Coronary artery (tissue), 2 donors: Measurements from ENCODE around the gene PIGL.
A peak's percentile ranks its signal among the peaks of the same experiment; 100 is the strongest.

Experiments
- DNase-seq: peaks from one replicate; pipeline ENCODE4 v3.0.0-alpha.2; 2017; ENCODE audit warnings: low spot score
- H3K27ac ChIP-seq, 2 donors: fragments of 200-600 bp; sonication (generic); one replicate each; pipeline ENCODE4 v1.5.1; 2016 to 2019
- H3K4me3 ChIP-seq: fragments of 200-600 bp; sonication (generic); 2 replicates; pipeline ENCODE4 v1.5.1; 2016; ENCODE audit warnings: mild to moderate bottlenecking, moderate library complexity
- TF ChIP-seq, protein P1 (sequence below): fragments of 200-600 bp; sonication (generic); IDR thresholded peaks from one replicate; pipeline ENCODE4 v1.5.1; 2019; ENCODE audit warnings: antibody characterized with exemption

Gene PIGL

DNA sequence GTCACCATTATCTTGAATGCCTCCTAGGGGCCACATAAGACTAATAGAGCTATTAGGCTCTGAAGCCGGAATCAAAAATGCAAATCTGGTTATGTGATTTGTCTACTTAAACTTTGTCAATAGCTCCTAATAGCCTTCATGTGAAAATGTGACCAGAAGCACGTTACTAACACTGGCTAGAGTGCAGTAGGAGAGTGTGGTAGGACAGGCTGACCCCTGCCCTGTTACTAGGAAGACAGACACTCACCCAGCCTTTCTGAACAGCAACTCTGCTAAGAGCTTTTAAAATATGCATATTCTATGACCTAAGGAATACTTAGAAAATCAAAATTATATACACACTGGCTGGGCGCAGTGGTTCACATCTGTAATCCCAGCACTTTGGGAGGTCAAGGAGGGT, 110.0 kb downstream of the PIGL start:
- H3K27ac ChIP-seq: no peak overlapping the region
- no peak for DNase-seq
- no peak overlapping the region for H3K4me3 ChIP-seq
- TF ChIP-seq, protein P1, sequence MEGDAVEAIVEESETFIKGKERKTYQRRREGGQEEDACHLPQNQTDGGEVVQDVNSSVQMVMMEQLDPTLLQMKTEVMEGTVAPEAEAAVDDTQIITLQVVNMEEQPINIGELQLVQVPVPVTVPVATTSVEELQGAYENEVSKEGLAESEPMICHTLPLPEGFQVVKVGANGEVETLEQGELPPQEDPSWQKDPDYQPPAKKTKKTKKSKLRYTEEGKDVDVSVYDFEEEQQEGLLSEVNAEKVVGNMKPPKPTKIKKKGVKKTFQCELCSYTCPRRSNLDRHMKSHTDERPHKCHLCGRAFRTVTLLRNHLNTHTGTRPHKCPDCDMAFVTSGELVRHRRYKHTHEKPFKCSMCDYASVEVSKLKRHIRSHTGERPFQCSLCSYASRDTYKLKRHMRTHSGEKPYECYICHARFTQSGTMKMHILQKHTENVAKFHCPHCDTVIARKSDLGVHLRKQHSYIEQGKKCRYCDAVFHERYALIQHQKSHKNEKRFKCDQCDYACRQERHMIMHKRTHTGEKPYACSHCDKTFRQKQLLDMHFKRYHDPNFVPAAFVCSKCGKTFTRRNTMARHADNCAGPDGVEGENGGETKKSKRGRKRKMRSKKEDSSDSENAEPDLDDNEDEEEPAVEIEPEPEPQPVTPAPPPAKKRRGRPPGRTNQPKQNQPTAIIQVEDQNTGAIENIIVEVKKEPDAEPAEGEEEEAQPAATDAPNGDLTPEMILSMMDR: no peak

DNA sequence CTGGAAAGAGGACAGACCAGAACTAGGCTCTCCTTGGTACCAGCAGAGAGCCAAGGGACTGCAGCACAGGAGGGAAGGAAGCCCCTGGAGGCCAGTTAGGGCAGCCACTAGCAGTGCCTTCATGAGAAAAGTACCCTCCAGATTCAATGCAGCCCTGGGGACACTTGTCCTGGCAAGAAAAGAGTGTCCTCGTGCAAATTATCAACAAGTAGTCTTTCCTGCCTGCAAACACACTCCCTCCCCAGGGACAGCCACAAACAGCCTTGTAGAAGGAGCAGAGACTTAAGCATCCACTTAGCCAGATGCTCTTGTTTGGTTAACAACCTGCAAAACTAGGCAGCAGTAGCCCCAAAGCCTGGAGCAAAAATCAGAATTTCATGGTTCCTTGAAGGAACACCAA, 112.0 kb downstream of the PIGL start:
- Histone ChIP-seq H3K27ac (no peak overlapping the region), H3K4me3 (no peak overlapping the region)
- TF ChIP-seq, protein P1: no peak
- no peak for DNase-seq

DNA sequence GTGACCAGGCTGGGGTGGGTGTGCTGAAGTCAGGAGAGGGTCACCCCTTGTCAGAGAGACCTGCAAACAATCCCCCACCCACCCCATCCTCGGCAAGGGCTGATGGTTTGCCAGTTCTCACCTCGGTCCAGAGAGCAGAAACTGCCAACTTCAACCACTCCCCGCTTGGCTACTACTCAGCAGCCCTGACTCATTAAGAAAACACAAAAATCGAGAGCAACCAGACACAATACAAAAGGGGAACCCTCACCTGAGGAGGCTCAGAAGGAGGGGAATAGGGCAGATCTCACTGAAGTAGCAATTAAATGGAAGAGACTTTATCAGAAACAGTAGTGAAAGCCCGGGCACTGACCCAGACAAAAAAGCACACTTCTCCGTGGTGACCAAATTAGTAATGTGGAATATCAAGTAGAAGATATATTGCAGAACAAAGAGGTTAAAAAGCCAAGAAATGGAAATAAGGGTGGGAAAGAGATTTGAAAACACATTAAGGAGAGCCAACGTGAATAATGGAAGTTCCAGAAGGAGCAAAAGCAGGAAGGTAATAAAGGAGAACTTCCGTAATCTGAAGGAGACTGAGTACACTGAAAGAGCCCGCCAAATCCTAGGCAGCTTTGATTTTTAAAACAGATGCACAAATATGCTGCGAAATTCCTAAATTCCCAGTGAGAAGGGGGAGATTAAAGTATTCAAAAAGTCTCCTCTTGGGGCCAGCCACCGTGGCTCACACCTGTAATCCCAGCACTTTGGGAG, 112.7 kb downstream of the PIGL start:
- no peak overlapping the region for H3K27ac ChIP-seq
- TF ChIP-seq, protein P1: no peak
- no peak for DNase-seq
- H3K4me3 ChIP-seq: peak overlapping the region; percentile 44

DNA sequence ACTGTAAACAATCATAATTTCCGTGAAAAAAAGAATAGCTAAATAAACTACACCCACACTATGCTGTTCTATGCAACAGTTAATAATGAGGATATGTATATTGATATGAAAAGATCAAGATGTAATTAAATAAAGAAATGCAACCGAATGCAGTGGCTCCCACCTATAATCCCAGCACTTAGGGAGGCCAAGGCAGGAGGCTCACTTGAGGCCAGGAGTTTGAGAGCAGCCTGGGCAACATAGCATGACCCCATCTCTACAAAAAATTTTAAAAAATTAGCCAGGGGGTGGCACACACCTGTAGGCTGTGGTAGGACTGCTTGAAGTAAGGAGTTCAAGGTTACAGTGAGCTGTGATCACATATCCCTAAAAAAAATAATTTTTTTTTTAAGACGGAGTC, 121.4 kb downstream of the PIGL start:
- Histone ChIP-seq H3K27ac (no peak overlapping the region), H3K4me3 (no peak overlapping the region)
- DNase-seq: no peak
- TF ChIP-seq, protein P1: no peak

DNA sequence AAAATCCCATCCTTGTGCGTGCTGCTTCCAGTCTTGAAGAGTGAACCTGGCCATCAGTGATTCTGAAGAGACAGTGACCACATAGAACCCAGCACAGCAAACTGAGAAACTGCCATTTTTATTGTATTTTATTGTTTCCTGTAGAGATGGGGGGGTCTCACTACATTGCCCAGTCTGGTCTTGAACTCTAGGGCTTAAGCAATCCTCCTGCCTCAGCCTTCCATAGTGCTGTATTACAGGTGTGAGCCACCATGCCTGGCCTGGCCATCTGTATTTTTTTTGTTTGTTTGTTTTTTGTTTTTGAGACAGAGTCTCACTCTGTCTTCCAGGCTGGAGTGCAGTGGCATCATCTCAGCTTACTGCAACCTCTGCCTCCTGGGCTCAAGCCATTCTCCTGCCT, 122.4 kb downstream of the PIGL start:
- Histone ChIP-seq H3K27ac (no peak overlapping the region), H3K4me3 (no peak overlapping the region)
- DNase-seq: no peak
- TF ChIP-seq, protein P1: no peak

DNA sequence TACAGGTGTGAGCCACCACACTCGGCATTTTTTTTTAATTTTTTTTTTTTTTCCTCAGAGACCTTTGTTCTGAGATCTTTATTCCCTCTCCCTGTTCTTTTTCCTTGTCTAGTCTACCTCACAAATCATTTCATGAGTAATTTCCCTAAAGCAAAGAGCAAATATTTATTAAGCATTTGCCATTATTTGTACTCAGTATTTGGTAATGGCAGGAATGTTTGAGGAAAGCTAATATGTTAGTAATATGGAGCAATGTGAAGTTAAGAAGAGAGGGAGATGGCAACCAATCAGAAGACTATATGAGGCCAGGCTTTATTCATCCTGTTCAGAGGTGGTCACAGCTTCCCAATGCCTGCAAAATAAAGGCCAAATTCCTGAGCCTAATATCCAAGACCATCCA, 122.9 kb downstream of the PIGL start:
- no peak for DNase-seq
- Histone ChIP-seq H3K4me3 (no peak overlapping the region), H3K27ac (no peak overlapping the region)
- TF ChIP-seq, protein P1: no peak

DNA sequence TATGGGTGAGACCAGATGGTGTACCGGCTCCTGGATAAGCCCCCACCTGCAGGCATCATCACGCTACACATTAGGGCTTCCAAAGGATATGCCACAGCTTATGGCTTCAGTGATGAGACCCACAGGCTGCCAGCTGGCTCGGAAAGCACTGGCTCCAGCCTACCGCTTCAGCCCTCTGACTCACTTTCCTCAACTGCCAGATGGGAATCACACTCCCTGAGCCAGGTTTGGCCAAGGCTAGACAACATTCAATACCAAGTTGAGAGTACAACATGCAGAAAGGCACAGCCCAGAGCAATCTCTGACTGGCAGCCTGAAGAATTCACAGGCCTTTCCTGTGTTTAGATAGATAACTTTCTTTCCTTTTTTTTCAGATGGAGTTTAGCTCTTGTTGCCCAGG, 126.0 kb downstream of the PIGL start:
- no peak for DNase-seq
- TF ChIP-seq, protein P1: no peak
- Histone ChIP-seq H3K4me3 (no peak overlapping the region), H3K27ac (no peak overlapping the region)
